ENCODE results near the gene MAP6D1. TPM values are rescaled to one million over a fixed set of nuclear protein-coding genes. Genes with fewer than 3 reads are reported as not detected.
"Not testable (repeated sequence)": the region's sequence is repeated elsewhere in the genome, so short reads cannot be mapped to it uniquely, and the experiment has no call there.

The MAP6D1 gene
- total RNA-seq, 2 donors from 2014 or later, result 0.98 TPM; not detected in 1

GRCh38 chr3:183777016-183777618, 48.3 kb downstream of the MAP6D1 start:
- no peak for DNase-seq
- Histone ChIP-seq H3K9me3 (no peaks in the 10 kb centered on the region), H3K27ac (no peak overlapping the region), H3K4me3 (no peak overlapping the region), H3K4me1 (no peaks in the 10 kb centered on the region), H3K27me3 (no peaks in the 10 kb centered on the region), H3K36me3 (no peaks in the 10 kb centered on the region), H3K9ac (ENCODE audit: low read depth in 2 of 2, low read length in 2 of 2) (no peak overlapping the region)
- intact Hi-C loops (cut with DNase I), result no loop called here
- no peak for TF ChIP-seq CTCF (IDR thresholded peaks at IDR 0.05)

- H3K4me1 ChIP-seq; H3K27ac ChIP-seq; H3K4me3 ChIP-seq; intact Hi-C loops (cut with DNase I); H3K36me3 ChIP-seq; H3K27me3 ChIP-seq; H3K9me3 ChIP-seq; DNase-seq; H3K9ac ChIP-seq (ENCODE audit: low read depth in 2 of 2, low read length in 2 of 2): not testable (repeated sequence)
Measured at GRCh38 chr3:183776451-183776850, 48.9 kb downstream of the MAP6D1 start.

- intact Hi-C loops (cut with DNase I), result no loop called here
- Histone ChIP-seq H3K9ac (ENCODE audit: low read depth in 2 of 2, low read length in 2 of 2) (no peak overlapping the region), H3K4me1 (no peaks in the 10 kb centered on the region), H3K27ac (no peak overlapping the region), H3K36me3 (no peaks in the 10 kb centered on the region), H3K9me3 (no peaks in the 10 kb centered on the region), H3K27me3 (no peaks in the 10 kb centered on the region), H3K4me3 (no peak overlapping the region)
- peak; percentile 25 for DNase-seq
- no peak for TF ChIP-seq CTCF (IDR thresholded peaks at IDR 0.05)
Measured at GRCh38 chr3:183775781-183776180, 49.6 kb downstream of the MAP6D1 start.

GRCh38 chr3:183774631-183775030, 50.7 kb downstream of the MAP6D1 start:
- H3K27ac ChIP-seq, result no peak overlapping the region
- no peak overlapping the region for H3K9ac ChIP-seq (ENCODE audit: low read depth in 2 of 2, low read length in 2 of 2)
- no peaks in the 10 kb centered on the region for H3K9me3 ChIP-seq
- H3K36me3 ChIP-seq, result no peaks in the 10 kb centered on the region
- H3K4me3 ChIP-seq, result no peak overlapping the region
- no peaks in the 10 kb centered on the region for H3K27me3 ChIP-seq
- no peak for TF ChIP-seq CTCF (IDR thresholded peaks at IDR 0.05)
- intact Hi-C loops (cut with DNase I), result no loop called here
- DNase-seq, result no peak
- no peaks in the 10 kb centered on the region for H3K4me1 ChIP-seq

- Histone ChIP-seq H3K9ac (ENCODE audit: low read depth in 2 of 2, low read length in 2 of 2) (no peak overlapping the region), H3K4me1 (no peaks in the 10 kb centered on the region), H3K36me3 (no peaks in the 10 kb centered on the region), H3K27ac (no peak overlapping the region), H3K4me3 (no peak overlapping the region), H3K9me3 (no peaks in the 10 kb centered on the region), H3K27me3 (no peaks in the 10 kb centered on the region)
- no peak for DNase-seq
- intact Hi-C loops (cut with DNase I), result loop anchor here (5.0 kb wide), 1 partner anchor 302 kb away; no protein-coding TSS in a partner anchor
- TF ChIP-seq CTCF (IDR thresholded peaks at IDR 0.05), result no peak
Measured at GRCh38 chr3:183769453-183769852, 55.9 kb downstream of the MAP6D1 start.

- Histone ChIP-seq H3K9me3 (no peaks in the 10 kb centered on the region), H3K36me3 (no peaks in the 10 kb centered on the region), H3K27me3 (no peaks in the 10 kb centered on the region), H3K9ac (ENCODE audit: low read depth in 2 of 2, low read length in 2 of 2) (no peak overlapping the region), H3K4me1 (no peaks in the 10 kb centered on the region), H3K27ac (no peak overlapping the region), H3K4me3 (no peak overlapping the region)
- no peak for DNase-seq
- TF ChIP-seq CTCF (IDR thresholded peaks at IDR 0.05), result no peak
- intact Hi-C loops (cut with DNase I), result loop anchor here (5.0 kb wide), 1 partner anchor 301 kb away; no protein-coding TSS in a partner anchor
Measured at GRCh38 chr3:183768114-183768513, 57.3 kb downstream of the MAP6D1 start.

Measured in colonic mucosa (tissue), 4 donors.